Measurements from ENCODE around the gene CNTNAP2. TPM values are rescaled to one million over a fixed set of nuclear protein-coding genes. Genes with fewer than 3 reads are reported as not detected.

The CNTNAP2 gene
- total RNA-seq, 1 experiment from 2014 or later: 60.0 TPM

DNA sequence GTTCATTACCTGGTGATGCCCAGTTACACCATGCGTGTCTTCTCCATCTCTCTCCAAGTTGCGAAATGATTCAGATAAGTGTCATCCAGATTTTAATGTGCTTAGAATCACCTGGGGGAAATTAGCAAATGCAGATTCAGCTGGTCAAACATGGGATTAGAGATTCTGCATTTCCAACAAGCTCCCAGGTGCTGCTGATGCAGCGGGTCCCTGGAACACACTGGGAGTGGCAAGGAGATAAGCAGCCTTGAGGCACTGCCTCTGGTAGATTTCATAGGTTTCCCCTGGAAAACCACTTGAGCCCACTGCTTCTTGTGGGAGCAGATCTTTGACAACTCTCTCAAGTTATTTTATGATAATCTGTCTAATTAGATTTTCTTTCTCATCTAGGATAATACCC lies 2278.0 kb downstream of the CNTNAP2 start:
- H3K27ac ChIP-seq (ENCODE audit: low read depth, low read length, poor library complexity, severe bottlenecking): no peak overlapping the region
- no peak overlapping the region for H3K4me3 ChIP-seq (ENCODE audit: low read depth, low read length, poor library complexity, severe bottlenecking)
- no peaks in the 10 kb centered on the region for H3K4me1 ChIP-seq (ENCODE audit: insufficient read depth, low read length, poor library complexity, severe bottlenecking)
- no peaks in the 10 kb centered on the region for H3K27me3 ChIP-seq (replicated peaks; ENCODE audit: insufficient read depth, low read depth, low read length, poor library complexity)
- BruUV-seq (replicated peaks): no TSS peak
- TF ChIP-seq EZH2 (IDR thresholded peaks at IDR 0.05; ENCODE audit: borderline replicate concordance, low read depth, low read length, poor library complexity, severe bottlenecking) (no peak), CTCF (conservative IDR thresholded peaks at IDR 0.05; ENCODE audit: low read depth, low read length) (no peak)
- H3K36me3 ChIP-seq (ENCODE audit: insufficient read depth, low read length, poor library complexity, severe bottlenecking): no peaks in the 10 kb centered on the region
- POLR2A ChIA-PET (ENCODE audit: low non-redundant PET): interaction anchor here (0.5 kb wide), 1 partner anchor 520 kb away, joined by 12 read pairs; no protein-coding TSS in a partner anchor
- intact Hi-C loops (cut with micrococcal nuclease; ENCODE audit: unreplicated experiment): no loop called here
- CTCF ChIA-PET: no interaction called here
- no peak for DNase-seq (ENCODE audit: low spot score)
- no peaks in the 10 kb centered on the region for H3K9me3 ChIP-seq (ENCODE audit: low read depth, low read length, poor library complexity, severe bottlenecking)

- TF ChIP-seq CTCF (conservative IDR thresholded peaks at IDR 0.05; ENCODE audit: low read depth, low read length): no peak
- Histone ChIP-seq H3K9me3 (ENCODE audit: low read depth, low read length, poor library complexity, severe bottlenecking) (no peaks in the 10 kb centered on the region), H3K4me1 (ENCODE audit: insufficient read depth, low read length, poor library complexity, severe bottlenecking) (no peaks in the 10 kb centered on the region), H3K4me3 (ENCODE audit: low read depth, low read length, poor library complexity, severe bottlenecking) (no peak overlapping the region), H3K27me3 (replicated peaks; ENCODE audit: insufficient read depth, low read depth, low read length, poor library complexity) (no peaks in the 10 kb centered on the region), H3K36me3 (ENCODE audit: insufficient read depth, low read length, poor library complexity, severe bottlenecking) (no peaks in the 10 kb centered on the region), H3K27ac (ENCODE audit: low read depth, low read length, poor library complexity, severe bottlenecking) (no peak overlapping the region)
- intact Hi-C loops (cut with micrococcal nuclease; ENCODE audit: unreplicated experiment): no loop called here
- ChIA-PET CTCF (no interaction called here), POLR2A (ENCODE audit: low non-redundant PET) (no interaction called here)
- DNase-seq (ENCODE audit: low spot score): no peak
- BruUV-seq (replicated peaks): no TSS peak
These were observed 2278.8 kb downstream of the CNTNAP2 start for GRCh38 chr7:148395352-148395811.

DNA sequence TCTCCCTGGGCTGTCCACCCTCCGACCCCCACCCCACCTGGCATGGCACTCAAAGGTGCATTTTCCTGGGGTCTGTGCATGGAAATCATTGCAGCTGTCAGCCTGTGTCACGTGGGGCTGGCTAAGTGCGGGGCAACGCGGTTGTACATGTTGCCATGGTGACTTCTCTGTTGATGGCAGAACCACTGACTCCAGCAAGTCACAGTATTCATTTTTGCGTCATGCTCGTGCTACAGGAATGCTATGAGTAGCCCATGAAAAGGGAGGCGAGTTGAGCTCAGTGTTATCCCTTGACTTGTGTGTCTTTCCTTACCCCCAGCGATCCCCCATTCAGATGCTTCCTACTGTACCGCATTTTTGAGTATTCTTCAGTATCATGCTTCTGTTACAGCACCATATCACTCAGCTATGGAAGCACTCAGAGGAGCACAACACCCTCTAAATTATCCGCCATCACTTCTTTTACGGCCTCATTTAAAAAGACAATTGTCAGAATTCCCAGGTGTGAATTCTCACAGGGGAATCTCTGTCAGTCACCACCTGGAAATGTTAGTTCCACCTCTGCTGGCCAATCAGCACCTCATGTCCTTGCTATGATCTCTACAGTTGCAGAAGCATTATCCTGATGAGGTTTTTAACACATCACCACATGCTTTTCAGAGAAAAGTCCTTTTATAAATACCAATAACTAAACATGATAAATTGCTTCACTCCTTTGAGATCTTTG lies 2279.6 kb downstream of the CNTNAP2 start:
- ChIA-PET POLR2A (ENCODE audit: low non-redundant PET) (no interaction called here), CTCF (no interaction called here)
- Histone ChIP-seq H3K27ac (ENCODE audit: low read depth, low read length, poor library complexity, severe bottlenecking) (no peak overlapping the region), H3K9me3 (ENCODE audit: low read depth, low read length, poor library complexity, severe bottlenecking) (no peaks in the 10 kb centered on the region), H3K4me1 (ENCODE audit: insufficient read depth, low read length, poor library complexity, severe bottlenecking) (no peaks in the 10 kb centered on the region), H3K4me3 (ENCODE audit: low read depth, low read length, poor library complexity, severe bottlenecking) (no peak overlapping the region), H3K36me3 (ENCODE audit: insufficient read depth, low read length, poor library complexity, severe bottlenecking) (no peaks in the 10 kb centered on the region), H3K27me3 (replicated peaks; ENCODE audit: insufficient read depth, low read depth, low read length, poor library complexity) (no peaks in the 10 kb centered on the region)
- TF ChIP-seq EZH2 (IDR thresholded peaks at IDR 0.05; ENCODE audit: borderline replicate concordance, low read depth, low read length, poor library complexity, severe bottlenecking) (no peak), CTCF (conservative IDR thresholded peaks at IDR 0.05; ENCODE audit: low read depth, low read length) (no peak)
- no TSS peak for BruUV-seq (replicated peaks)
- no peak for DNase-seq (ENCODE audit: low spot score)
- intact Hi-C loops (cut with micrococcal nuclease; ENCODE audit: unreplicated experiment): no loop called here
